Measurements from ENCODE around the gene GLIPR1L2.
"Not testable (repeated sequence)": the region's sequence is repeated elsewhere in the genome, so short reads cannot be mapped to it uniquely, and the experiment has no call there.

Gene GLIPR1L2

GRCh38 chr12:75455839-75456238 is 65.0 kb downstream of the GLIPR1L2 start:
- H3K4me3 ChIP-seq (replicated peaks; ENCODE audit: low read depth, low read length): no peak overlapping the region

GRCh38 chr12:75457191-75457590 is 66.3 kb downstream of the GLIPR1L2 start:
- H3K27me3 ChIP-seq (replicated peaks; ENCODE audit: control insufficient read depth, insufficient read depth, low read length): no peaks in the 10 kb centered on the region; the same call in 1 of the 2 replicates
- no peak for TF ChIP-seq CTCF (IDR thresholded peaks at IDR 0.05; ENCODE audit: insufficient read depth, low read length, poor library complexity, severe bottlenecking)
- H3K4me3 ChIP-seq (replicated peaks; ENCODE audit: low read depth, low read length): no peak overlapping the region
- no peaks in the 10 kb centered on the region for H3K36me3 ChIP-seq (ENCODE audit: control insufficient read depth, insufficient read depth, low read length)
- DNase-seq (ENCODE audit: extremely low read depth, insufficient read length): no peak

More at GRCh38 chr12:75455839-75456238, 65.0 kb downstream of the GLIPR1L2 start:
- no peaks in the 10 kb centered on the region for H3K36me3 ChIP-seq (ENCODE audit: control insufficient read depth, insufficient read depth, low read length)
- TF ChIP-seq CTCF (IDR thresholded peaks at IDR 0.05; ENCODE audit: insufficient read depth, low read length, poor library complexity, severe bottlenecking): no peak
- DNase-seq (ENCODE audit: extremely low read depth, insufficient read length): no peak
- H3K27me3 ChIP-seq (replicated peaks; ENCODE audit: control insufficient read depth, insufficient read depth, low read length): no peaks in the 10 kb centered on the region; the same call in 1 of the 2 replicates

- DNase-seq (ENCODE audit: extremely low read depth, insufficient read length); H3K36me3 ChIP-seq (ENCODE audit: control insufficient read depth, insufficient read depth, low read length); H3K4me3 ChIP-seq (replicated peaks; ENCODE audit: low read depth, low read length); H3K27me3 ChIP-seq (replicated peaks; ENCODE audit: control insufficient read depth, insufficient read depth, low read length): not testable (repeated sequence)
These were observed 67.0 kb downstream of the GLIPR1L2 start for GRCh38 chr12:75457866-75458265.

GRCh38 chr12:75459755-75460154 is 68.9 kb downstream of the GLIPR1L2 start:
- Histone ChIP-seq H3K36me3 (ENCODE audit: control insufficient read depth, insufficient read depth, low read length) (no peaks in the 10 kb centered on the region), H3K4me3 (replicated peaks; ENCODE audit: low read depth, low read length) (no peak overlapping the region), H3K27me3 (replicated peaks; ENCODE audit: control insufficient read depth, insufficient read depth, low read length) (no peaks in the 10 kb centered on the region)
- TF ChIP-seq CTCF (IDR thresholded peaks at IDR 0.05; ENCODE audit: insufficient read depth, low read length, poor library complexity, severe bottlenecking): no peak
- no peak for DNase-seq (ENCODE audit: extremely low read depth, insufficient read length)

- no peak for TF ChIP-seq CTCF (IDR thresholded peaks at IDR 0.05; ENCODE audit: insufficient read depth, low read length, poor library complexity, severe bottlenecking)
- DNase-seq (ENCODE audit: extremely low read depth, insufficient read length): no peak
- no peaks in the 10 kb centered on the region for H3K27me3 ChIP-seq (replicated peaks; ENCODE audit: control insufficient read depth, insufficient read depth, low read length)
- no peak overlapping the region for H3K4me3 ChIP-seq (replicated peaks; ENCODE audit: low read depth, low read length)
- H3K36me3 ChIP-seq (ENCODE audit: control insufficient read depth, insufficient read depth, low read length): no peaks in the 10 kb centered on the region
These were observed 69.3 kb downstream of the GLIPR1L2 start for GRCh38 chr12:75460204-75460603.

- TF ChIP-seq CTCF (IDR thresholded peaks at IDR 0.05; ENCODE audit: insufficient read depth, low read length, poor library complexity, severe bottlenecking): no peak
- no peak for DNase-seq (ENCODE audit: extremely low read depth, insufficient read length)
- H3K36me3 ChIP-seq (ENCODE audit: control insufficient read depth, insufficient read depth, low read length): no peaks in the 10 kb centered on the region
- H3K27me3 ChIP-seq (replicated peaks; ENCODE audit: control insufficient read depth, insufficient read depth, low read length): no peaks in the 10 kb centered on the region
- no peak overlapping the region for H3K4me3 ChIP-seq (replicated peaks; ENCODE audit: low read depth, low read length)
These were observed 81.3 kb downstream of the GLIPR1L2 start for GRCh38 chr12:75471902-75472890.
